ENCODE results near the gene RPS5. TPM values are rescaled to one million over a fixed set of nuclear protein-coding genes. Genes with fewer than 3 reads are reported as not detected.

Gene RPS5
- total and polyA plus RNA-seq, 9 of the 15 experiments (the other 6 are each of a cell fraction or from before 2014, with no cell fraction given) = 1,228 to 3,570 (median 2,484) TPM

- TF ChIP-seq ID3 (CRISPR knock-in tag; IDR thresholded peaks at IDR 0.05) (no peak), ID3 (tag; IDR thresholded peaks at IDR 0.05) (peak; percentile 67; the same call in 1 of the 2 replicates), MLX (CRISPR knock-in tag; conservative IDR thresholded peaks at IDR 0.05) (no peak), CLOCK (CRISPR knock-in tag; IDR thresholded peaks at IDR 0.05; ENCODE audit: borderline replicate concordance) (no peak), ZNF282 (CRISPR knock-in tag; IDR thresholded peaks at IDR 0.05) (no peak), SMAD4 (CRISPR knock-in tag; conservative IDR thresholded peaks at IDR 0.05) (no peak), GTF2F1 (IDR thresholded peaks at IDR 0.05; ENCODE audit: low read depth, low read length) (peak; percentile 51; the same call in 1 of the 2 replicates), ADNP (tag; IDR thresholded peaks at IDR 0.05) (no peak), FOXJ2 (tag; IDR thresholded peaks at IDR 0.05) (peak; percentile 94), TSC22D4 (tag; IDR thresholded peaks at IDR 0.05) (no peak), KAT7 (CRISPR knock-in tag; IDR thresholded peaks at IDR 0.05; ENCODE audit: borderline replicate concordance) (no peak), MAFK (IDR thresholded peaks at IDR 0.05; ENCODE audit: low read length) (no peak), CREB3L1 (IDR thresholded peaks at IDR 0.05; ENCODE audit: borderline replicate concordance, low read depth) (peak; percentile 86), ZNF212 (CRISPR knock-in tag; IDR thresholded peaks at IDR 0.05) (no peak), MLLT1 (IDR thresholded peaks at IDR 0.05) (peak; percentile 9 to 83; a peak in 2 of 4 replicates), MEF2A (IDR thresholded peaks at IDR 0.05; ENCODE audit: control insufficient read depth, low read depth, low read length) (no peak), ELK1 (CRISPR knock-in tag; IDR thresholded peaks at IDR 0.05) (no peak)
Observed at GRCh38 chr19:58362272-58362994, 24.6 kb upstream of the RPS5 start, which contains the start of gene ZNF497 (continued).
